Measurements from ENCODE around the gene LDB2. TPM values are rescaled to one million over a fixed set of nuclear protein-coding genes. Genes with fewer than 3 reads are reported as not detected.

LDB2 gene
- polyA plus RNA-seq, 3 donors: not detected

- peaks cover 4 to 16% (median 8%) of the 10 kb centered on the region in 7 donors for H3K9me3 Mint-ChIP-seq
- Histone ChIP-seq H3K9ac (ENCODE audit: insufficient read depth, low read length, poor library complexity, severe bottlenecking) (no peak overlapping the region), H4K20me1 (ENCODE audit: insufficient read depth, low read length) (no peaks in the 10 kb centered on the region), H3K4me3 (replicated peaks in 1 of 3; ENCODE audit: low read depth in 2 of 3, low read length in 3 of 3) (no peak overlapping the region), H3K27ac (ENCODE audit: low read depth in 1 of 2, low read length in 2 of 2) (no peak overlapping the region), H3K4me1 (ENCODE audit: control insufficient read depth in 1 of 2, insufficient read depth in 2 of 2, low read length in 2 of 2) (no peaks in the 10 kb centered on the region), H3K79me2 (ENCODE audit: insufficient read depth, low read length) (no peaks in the 10 kb centered on the region), H3K27me3 (ENCODE audit: control insufficient read depth in 2 of 2, insufficient read depth in 2 of 2, low read length in 2 of 2) (no peaks in the 10 kb centered on the region), H3K9me3 (replicated peaks in 1 of 2; ENCODE audit: control insufficient read depth in 1 of 2, insufficient read depth in 1 of 2, low read length in 2 of 2) (peaks cover 0 to 6% of the 10 kb centered on the region in 2 donors), H3K4me2 (replicated peaks; ENCODE audit: extremely low read depth, low read length, poor library complexity, severe bottlenecking) (no peak overlapping the region), H2AFZ (ENCODE audit: insufficient read depth, low read depth, low read length, poor library complexity, severe bottlenecking) (no peak overlapping the region), H3K36me3 (replicated peaks in 1 of 2; ENCODE audit: control insufficient read depth in 1 of 2, insufficient read depth in 2 of 2, low read length in 2 of 2) (no peaks in the 10 kb centered on the region)
- intact Hi-C loops (cut with micrococcal nuclease): no loop called here
- TF ChIP-seq, protein P1, sequence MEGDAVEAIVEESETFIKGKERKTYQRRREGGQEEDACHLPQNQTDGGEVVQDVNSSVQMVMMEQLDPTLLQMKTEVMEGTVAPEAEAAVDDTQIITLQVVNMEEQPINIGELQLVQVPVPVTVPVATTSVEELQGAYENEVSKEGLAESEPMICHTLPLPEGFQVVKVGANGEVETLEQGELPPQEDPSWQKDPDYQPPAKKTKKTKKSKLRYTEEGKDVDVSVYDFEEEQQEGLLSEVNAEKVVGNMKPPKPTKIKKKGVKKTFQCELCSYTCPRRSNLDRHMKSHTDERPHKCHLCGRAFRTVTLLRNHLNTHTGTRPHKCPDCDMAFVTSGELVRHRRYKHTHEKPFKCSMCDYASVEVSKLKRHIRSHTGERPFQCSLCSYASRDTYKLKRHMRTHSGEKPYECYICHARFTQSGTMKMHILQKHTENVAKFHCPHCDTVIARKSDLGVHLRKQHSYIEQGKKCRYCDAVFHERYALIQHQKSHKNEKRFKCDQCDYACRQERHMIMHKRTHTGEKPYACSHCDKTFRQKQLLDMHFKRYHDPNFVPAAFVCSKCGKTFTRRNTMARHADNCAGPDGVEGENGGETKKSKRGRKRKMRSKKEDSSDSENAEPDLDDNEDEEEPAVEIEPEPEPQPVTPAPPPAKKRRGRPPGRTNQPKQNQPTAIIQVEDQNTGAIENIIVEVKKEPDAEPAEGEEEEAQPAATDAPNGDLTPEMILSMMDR (IDR thresholded peaks at IDR 0.05): no peak
- no peak overlapping the region for H3K4me3 Mint-ChIP-seq
- H3K36me3 Mint-ChIP-seq: no peaks in the 10 kb centered on the region
- 90% methylated on average over 2 of the region's 4 CpGs for WGBS (ENCODE audit: insufficient coverage)
- no peak overlapping the region for H3K27ac Mint-ChIP-seq
- no peaks in the 10 kb centered on the region for H3K27me3 Mint-ChIP-seq (ENCODE audit: low read depth in 3 of 3)
- DNase-seq: no peak
- H3K4me1 Mint-ChIP-seq: no peaks in the 10 kb centered on the region
These were observed 343.3 kb downstream of the LDB2 start for GRCh38 chr4:16555156-16555555.

DNA sequence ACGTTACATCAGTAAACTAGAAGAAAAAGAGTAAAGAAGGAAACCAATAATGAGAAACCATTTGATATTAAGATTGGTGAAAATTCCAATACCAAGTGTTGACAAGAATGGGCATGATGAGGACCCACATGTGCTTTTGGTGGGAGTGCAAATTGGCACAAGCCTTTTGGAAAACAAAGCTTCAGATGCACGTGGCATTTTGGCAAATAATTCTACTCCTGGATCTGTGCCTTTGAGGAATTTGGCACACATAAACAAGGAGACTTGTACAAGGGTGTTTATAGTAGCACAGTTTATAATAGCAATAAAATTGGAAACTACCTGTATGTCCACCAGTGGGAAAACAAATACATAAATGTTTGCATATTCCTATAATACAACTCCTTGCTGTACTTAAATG, 347.9 kb downstream of the LDB2 start:
- H3K36me3 ChIP-seq (replicated peaks in 1 of 2; ENCODE audit: control insufficient read depth in 1 of 2, insufficient read depth in 2 of 2, low read length in 2 of 2): no peaks in the 10 kb centered on the region
- no peaks in the 10 kb centered on the region for H4K20me1 ChIP-seq (ENCODE audit: insufficient read depth, low read length)
- H3K79me2 ChIP-seq (ENCODE audit: insufficient read depth, low read length): no peaks in the 10 kb centered on the region
- intact Hi-C loops (cut with micrococcal nuclease): no loop called here
- Mint-ChIP-seq H3K4me3 (no peak overlapping the region), H3K9me3 (peaks cover 0 to 5% (median 1%) of the 10 kb centered on the region in 7 donors), H3K27me3 (ENCODE audit: low read depth in 3 of 3) (no peaks in the 10 kb centered on the region), H3K36me3 (no peaks in the 10 kb centered on the region), H3K27ac (no peak overlapping the region), H3K4me1 (no peaks in the 10 kb centered on the region)
- no peaks in the 10 kb centered on the region for H3K27me3 ChIP-seq (ENCODE audit: control insufficient read depth in 2 of 2, insufficient read depth in 2 of 2, low read length in 2 of 2)
- no peak overlapping the region for H3K27ac ChIP-seq (ENCODE audit: low read depth in 1 of 2, low read length in 2 of 2)
- no peaks in the 10 kb centered on the region for H3K4me1 ChIP-seq (ENCODE audit: control insufficient read depth in 1 of 2, insufficient read depth in 2 of 2, low read length in 2 of 2)
- no CpG with 5 or more reads among the region's 2 CpGs for WGBS (ENCODE audit: insufficient coverage)
- no peak for DNase-seq
- no peaks in the 10 kb centered on the region for H3K9me3 ChIP-seq (replicated peaks in 1 of 2; ENCODE audit: control insufficient read depth in 1 of 2, insufficient read depth in 1 of 2, low read length in 2 of 2)
- no peak overlapping the region for H2AFZ ChIP-seq (ENCODE audit: insufficient read depth, low read depth, low read length, poor library complexity, severe bottlenecking)
- TF ChIP-seq, protein P1 (IDR thresholded peaks at IDR 0.05): no peak
- H3K4me2 ChIP-seq (replicated peaks; ENCODE audit: extremely low read depth, low read length, poor library complexity, severe bottlenecking): no peak overlapping the region
- no peak overlapping the region for H3K4me3 ChIP-seq (replicated peaks in 1 of 3; ENCODE audit: low read depth in 2 of 3, low read length in 3 of 3)
- H3K9ac ChIP-seq (ENCODE audit: insufficient read depth, low read length, poor library complexity, severe bottlenecking): no peak overlapping the region

Measured in CD14-positive monocyte (primary cell).